ENCODE measurements around the gene ECHS1. TPM values are rescaled to one million over a fixed set of nuclear protein-coding genes. Genes with fewer than 3 reads are reported as not detected.

ECHS1 gene
- total and polyA plus RNA-seq, 9 donors = 27.2 to 102 (median 68.9) TPM

DNA sequence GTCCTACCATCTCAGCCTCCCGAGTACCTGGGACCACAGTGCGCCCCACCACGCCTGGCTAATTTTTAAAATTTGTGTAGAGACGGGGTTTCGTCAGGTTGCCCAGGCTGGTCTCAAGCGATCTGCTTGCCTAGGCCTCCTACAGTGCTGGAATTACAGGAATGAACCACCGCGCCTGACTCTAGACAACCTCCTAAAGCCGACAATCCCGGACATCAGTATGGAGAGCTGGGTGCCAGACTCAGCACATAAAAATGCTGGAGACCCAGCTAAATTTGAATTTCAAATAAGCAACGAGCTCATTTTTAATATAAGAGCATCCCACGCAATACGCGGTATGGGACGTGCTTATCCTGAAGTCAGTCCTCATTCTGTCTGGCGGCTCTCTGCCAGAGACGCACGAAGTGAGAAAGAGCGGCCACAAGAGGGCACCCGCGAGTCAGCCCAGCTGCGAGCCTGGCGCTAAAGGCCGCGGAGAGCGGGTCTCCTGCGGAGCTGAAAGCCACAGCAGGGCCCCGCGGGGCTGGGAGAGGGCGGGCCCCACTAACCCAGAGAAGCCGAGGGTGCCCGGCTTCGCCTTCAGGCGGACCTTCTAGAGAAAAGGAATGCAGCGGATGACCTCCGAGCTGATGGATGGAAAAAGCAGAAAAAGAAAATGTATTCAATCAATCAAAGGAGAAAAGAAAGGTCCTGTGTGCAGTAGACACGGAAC is 43.5 kb downstream of the ECHS1 start:
- intact Hi-C loops (cut with DNase I) = no loop called here
- no peak for TF ChIP-seq EP300 (IDR thresholded peaks at IDR 0.05)
- TF ChIP-seq, protein P1, sequence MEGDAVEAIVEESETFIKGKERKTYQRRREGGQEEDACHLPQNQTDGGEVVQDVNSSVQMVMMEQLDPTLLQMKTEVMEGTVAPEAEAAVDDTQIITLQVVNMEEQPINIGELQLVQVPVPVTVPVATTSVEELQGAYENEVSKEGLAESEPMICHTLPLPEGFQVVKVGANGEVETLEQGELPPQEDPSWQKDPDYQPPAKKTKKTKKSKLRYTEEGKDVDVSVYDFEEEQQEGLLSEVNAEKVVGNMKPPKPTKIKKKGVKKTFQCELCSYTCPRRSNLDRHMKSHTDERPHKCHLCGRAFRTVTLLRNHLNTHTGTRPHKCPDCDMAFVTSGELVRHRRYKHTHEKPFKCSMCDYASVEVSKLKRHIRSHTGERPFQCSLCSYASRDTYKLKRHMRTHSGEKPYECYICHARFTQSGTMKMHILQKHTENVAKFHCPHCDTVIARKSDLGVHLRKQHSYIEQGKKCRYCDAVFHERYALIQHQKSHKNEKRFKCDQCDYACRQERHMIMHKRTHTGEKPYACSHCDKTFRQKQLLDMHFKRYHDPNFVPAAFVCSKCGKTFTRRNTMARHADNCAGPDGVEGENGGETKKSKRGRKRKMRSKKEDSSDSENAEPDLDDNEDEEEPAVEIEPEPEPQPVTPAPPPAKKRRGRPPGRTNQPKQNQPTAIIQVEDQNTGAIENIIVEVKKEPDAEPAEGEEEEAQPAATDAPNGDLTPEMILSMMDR (IDR thresholded peaks at IDR 0.05) = peak; percentile 62 to 97 (median 76)
- Histone ChIP-seq H3K4me3 (peak overlapping the region; percentile 14), H3K27ac (no peak overlapping the region), H3K36me3 (no peaks in the 10 kb centered on the region), H3K27me3 (peaks cover 26% of the 10 kb centered on the region), H3K9me3 (no peaks in the 10 kb centered on the region), H3K4me1 (ENCODE audit: insufficient read depth) (peaks cover 4% of the 10 kb centered on the region)
- DNase-seq = peak; percentile 81 to 92 (median 89)
- 6 to 9% (median 7%) methylated on average over 37 of the region's 37 CpGs for WGBS, 3 donors

DNA sequence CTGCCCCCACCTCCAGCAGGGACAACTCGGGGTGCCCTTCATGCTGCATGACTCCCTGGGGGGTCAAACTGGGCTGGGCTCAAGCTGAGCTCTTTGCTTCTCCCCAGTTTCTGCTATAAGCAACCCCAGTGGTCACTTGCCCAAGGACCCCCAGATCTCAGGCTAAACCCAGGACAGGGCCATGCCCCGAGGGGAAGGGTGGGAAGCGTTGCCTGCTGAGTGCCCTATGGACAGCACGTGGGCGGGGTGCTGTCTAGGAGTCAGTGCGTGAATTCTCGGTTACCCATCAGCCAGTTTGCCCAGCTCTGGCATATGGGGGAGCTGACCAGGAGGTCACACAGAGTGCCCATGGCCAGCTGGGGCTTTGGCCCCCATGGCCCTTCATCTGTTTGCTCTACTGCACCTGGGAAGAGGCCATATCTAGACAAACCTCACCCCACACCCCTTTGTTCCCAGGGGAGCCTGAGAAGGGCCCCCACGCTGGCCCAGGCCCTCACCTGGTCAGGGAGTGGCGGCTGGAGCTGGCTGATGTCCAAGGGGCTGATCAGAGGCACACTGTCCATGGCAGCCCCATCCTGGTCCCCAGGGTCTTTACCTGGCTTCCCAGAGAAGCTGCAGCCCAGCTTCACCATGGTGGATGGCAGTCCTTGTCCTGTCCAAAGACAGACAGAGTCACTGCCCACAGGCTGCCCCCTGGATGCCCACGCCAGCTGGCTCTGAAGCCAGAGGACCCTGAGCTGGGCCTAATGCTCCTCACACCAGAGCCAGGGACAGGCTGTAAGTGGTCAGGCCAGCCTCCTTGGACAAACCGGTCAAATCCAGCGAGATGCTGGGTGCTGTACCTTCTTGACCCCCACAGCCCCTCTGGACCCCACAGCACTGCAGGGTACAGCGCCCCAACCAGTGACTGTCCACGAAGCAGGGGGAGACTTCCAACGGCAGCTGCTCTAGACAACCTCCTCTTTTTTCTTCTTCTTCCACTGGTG is 44.5 kb downstream of the ECHS1 start:
- WGBS, 3 donors = 76 to 90% (median 78%) methylated on average over 14 to 15 of the region's 15 CpGs
- Histone ChIP-seq H3K4me1 (ENCODE audit: insufficient read depth) (peaks cover 7% of the 10 kb centered on the region), H3K27ac (no peak overlapping the region), H3K4me3 (no peak overlapping the region), H3K9me3 (no peaks in the 10 kb centered on the region), H3K27me3 (peaks cover 26% of the 10 kb centered on the region), H3K36me3 (no peaks in the 10 kb centered on the region)
- TF ChIP-seq, protein P1 (IDR thresholded peaks at IDR 0.05) = no peak
- no peak for TF ChIP-seq POLR2A (IDR thresholded peaks at IDR 0.05)
- no peak for TF ChIP-seq EP300 (IDR thresholded peaks at IDR 0.05)
- intact Hi-C loops (cut with DNase I) = no loop called here
- DNase-seq = no peak

DNA sequence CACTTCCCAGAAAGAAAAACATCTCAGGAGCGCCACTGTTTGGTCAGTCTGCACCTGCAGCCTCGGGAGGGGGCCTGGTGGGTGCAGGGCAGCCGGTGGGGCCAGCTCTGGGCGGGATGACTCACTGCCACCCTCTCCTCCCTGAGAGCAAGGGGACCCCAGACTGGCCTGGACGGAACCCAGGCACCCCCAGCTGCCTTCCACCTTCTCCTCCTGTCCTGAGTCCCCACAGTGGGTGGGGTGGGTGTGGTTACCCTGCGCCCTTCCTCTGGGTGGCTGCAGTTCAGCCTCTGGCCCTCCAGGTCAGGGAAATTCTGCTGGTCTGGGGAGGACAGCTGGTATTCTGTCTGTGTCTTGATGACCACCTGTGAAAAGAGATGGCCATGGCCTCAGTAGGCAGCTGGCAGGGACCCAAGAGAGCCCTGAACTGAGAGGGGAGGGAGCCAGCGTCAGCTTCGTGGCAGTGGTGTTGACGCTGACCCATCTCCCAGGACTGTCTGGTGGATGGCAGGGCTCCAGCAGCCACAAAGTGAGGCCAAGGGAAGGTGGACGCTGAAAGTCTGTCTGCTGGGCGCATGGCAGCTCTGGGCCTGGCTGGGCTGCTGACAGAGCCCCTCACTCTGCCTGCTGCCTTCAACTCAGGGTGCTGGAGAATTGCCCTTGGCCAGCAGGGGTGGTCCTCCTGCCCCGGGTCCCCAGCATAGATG is 45.4 kb downstream of the ECHS1 start:
- H3K27ac ChIP-seq = no peak overlapping the region
- no peak overlapping the region for H3K4me3 ChIP-seq
- DNase-seq = peak in 1 of 5 donors; percentile 28
- H3K27me3 ChIP-seq = peaks cover 26% of the 10 kb centered on the region
- 35 to 46% (median 45%) methylated on average over 12 of the region's 12 CpGs for WGBS, 3 donors
- no peaks in the 10 kb centered on the region for H3K36me3 ChIP-seq
- intact Hi-C loops (cut with DNase I) = no loop called here
- peaks cover 7% of the 10 kb centered on the region for H3K4me1 ChIP-seq (ENCODE audit: insufficient read depth)
- TF ChIP-seq POLR2A (IDR thresholded peaks at IDR 0.05) (no peak), EP300 (IDR thresholded peaks at IDR 0.05) (no peak)
- TF ChIP-seq, protein P1 (IDR thresholded peaks at IDR 0.05) = no peak
- no peaks in the 10 kb centered on the region for H3K9me3 ChIP-seq
